HFF-Myc (cell line): ENCODE measurements around the gene TAX1BP1.

Source experiments
- DNase-seq: peaks from one replicate; pipeline ENCODE4 v3.0.0-alpha.2; 2011; ENCODE audit warnings: low read depth; ENCODE audit errors: extremely low read depth
- H3K4me3 ChIP-seq: replicated peaks from 2 replicates; pipeline ENCODE4 v1.5.1; 2011; ENCODE audit warnings: low read depth, mild to moderate bottlenecking, control low read depth, low read length
- TF ChIP-seq, protein P1 (sequence below): IDR thresholded peaks from 2 replicates; pipeline ENCODE4 v1.5.1; 2012; ENCODE audit warnings: mild to moderate bottlenecking, low read depth, low read length, control low read depth; ENCODE audit errors: missing control alignments

TAX1BP1 gene

GRCh38 chr7:27812706-27813105 lies 72.7 kb downstream of the TAX1BP1 start:
- TF ChIP-seq, protein P1, sequence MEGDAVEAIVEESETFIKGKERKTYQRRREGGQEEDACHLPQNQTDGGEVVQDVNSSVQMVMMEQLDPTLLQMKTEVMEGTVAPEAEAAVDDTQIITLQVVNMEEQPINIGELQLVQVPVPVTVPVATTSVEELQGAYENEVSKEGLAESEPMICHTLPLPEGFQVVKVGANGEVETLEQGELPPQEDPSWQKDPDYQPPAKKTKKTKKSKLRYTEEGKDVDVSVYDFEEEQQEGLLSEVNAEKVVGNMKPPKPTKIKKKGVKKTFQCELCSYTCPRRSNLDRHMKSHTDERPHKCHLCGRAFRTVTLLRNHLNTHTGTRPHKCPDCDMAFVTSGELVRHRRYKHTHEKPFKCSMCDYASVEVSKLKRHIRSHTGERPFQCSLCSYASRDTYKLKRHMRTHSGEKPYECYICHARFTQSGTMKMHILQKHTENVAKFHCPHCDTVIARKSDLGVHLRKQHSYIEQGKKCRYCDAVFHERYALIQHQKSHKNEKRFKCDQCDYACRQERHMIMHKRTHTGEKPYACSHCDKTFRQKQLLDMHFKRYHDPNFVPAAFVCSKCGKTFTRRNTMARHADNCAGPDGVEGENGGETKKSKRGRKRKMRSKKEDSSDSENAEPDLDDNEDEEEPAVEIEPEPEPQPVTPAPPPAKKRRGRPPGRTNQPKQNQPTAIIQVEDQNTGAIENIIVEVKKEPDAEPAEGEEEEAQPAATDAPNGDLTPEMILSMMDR, result no peak
- no peak overlapping the region for H3K4me3 ChIP-seq
- no peak for DNase-seq

- no peak overlapping the region for H3K4me3 ChIP-seq
These were observed 82.3 kb downstream of the TAX1BP1 start for GRCh38 chr7:27822245-27822644.

GRCh38 chr7:27825891-27826290 lies 85.9 kb downstream of the TAX1BP1 start:
- H3K4me3 ChIP-seq, result no peak overlapping the region
- no peak for DNase-seq
- TF ChIP-seq, protein P1, result no peak

More at GRCh38 chr7:27822245-27822644, 82.3 kb downstream of the TAX1BP1 start:
- no peak for DNase-seq
- TF ChIP-seq, protein P1, result no peak

DNA sequence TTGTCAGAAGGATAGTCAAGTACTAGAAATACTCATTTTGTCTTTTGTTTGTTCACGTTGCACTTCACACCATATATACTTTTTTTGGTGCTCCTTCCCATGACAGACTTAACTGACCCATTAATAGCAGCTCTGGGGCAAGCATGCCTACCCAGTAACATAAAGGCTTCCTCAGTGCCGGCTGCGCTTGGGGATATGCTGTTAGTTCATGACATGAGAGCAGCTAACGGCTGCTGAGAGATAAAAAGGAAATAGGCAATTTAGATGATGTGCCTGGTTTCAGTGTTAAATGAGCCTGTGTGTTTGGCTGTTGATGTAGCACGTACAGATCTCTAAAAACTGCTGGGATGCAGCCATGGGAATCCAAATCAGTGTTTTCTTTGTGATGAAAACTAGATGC lies 86.4 kb downstream of the TAX1BP1 start:
- TF ChIP-seq, protein P1, result no peak
- no peak for DNase-seq
- no peak overlapping the region for H3K4me3 ChIP-seq

DNA sequence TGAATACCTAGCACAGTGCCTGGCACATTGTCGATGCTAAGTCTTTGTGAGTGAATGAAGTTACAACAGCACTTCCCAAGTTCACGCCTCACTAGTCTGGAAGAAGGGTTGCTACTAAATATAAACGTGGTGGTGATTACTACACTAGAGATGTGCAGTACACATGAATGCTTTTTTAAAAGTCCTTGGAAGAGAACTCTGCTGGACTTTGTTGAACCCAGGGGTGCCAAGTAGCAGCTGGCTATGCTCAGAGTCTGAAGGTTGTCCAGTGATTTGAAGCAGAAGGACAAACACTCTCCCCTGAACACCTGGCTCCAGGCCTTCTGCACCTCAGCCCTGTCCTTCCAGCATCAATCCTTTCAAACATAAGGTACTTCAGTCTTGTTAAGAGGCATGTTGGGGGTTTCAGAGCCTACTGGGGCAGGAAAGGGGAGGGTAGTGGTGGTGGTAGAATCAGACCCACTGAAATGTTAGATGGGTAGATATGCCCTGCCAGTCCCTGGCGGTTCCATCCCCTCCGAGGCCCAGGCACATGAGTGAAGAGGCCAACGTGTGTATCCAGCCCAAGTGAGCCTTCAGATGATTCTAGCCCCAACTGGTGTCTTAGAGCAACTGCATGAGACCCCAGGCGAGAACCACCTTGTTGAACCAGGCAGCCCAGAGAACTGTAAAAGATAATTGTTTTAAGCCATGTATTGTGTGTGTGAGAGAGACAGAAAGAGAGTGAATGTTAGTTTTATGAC lies 94.4 kb downstream of the TAX1BP1 start:
- H3K4me3 ChIP-seq, result no peak overlapping the region
- DNase-seq, result no peak
- TF ChIP-seq, protein P1, result no peak

GRCh38 chr7:27835376-27835775 lies 95.4 kb downstream of the TAX1BP1 start:
- no peak for DNase-seq
- TF ChIP-seq, protein P1, result no peak

GRCh38 chr7:27836536-27836935 lies 96.6 kb downstream of the TAX1BP1 start:
- TF ChIP-seq, protein P1, result no peak
- H3K4me3 ChIP-seq, result no peak overlapping the region
- no peak for DNase-seq

More at GRCh38 chr7:27835376-27835775, 95.4 kb downstream of the TAX1BP1 start:
- H3K4me3 ChIP-seq, result no peak overlapping the region
